ENCODE results near the gene RET.
A peak's percentile ranks its signal among the peaks of the same experiment; 100 is the strongest.

RET gene

DNA sequence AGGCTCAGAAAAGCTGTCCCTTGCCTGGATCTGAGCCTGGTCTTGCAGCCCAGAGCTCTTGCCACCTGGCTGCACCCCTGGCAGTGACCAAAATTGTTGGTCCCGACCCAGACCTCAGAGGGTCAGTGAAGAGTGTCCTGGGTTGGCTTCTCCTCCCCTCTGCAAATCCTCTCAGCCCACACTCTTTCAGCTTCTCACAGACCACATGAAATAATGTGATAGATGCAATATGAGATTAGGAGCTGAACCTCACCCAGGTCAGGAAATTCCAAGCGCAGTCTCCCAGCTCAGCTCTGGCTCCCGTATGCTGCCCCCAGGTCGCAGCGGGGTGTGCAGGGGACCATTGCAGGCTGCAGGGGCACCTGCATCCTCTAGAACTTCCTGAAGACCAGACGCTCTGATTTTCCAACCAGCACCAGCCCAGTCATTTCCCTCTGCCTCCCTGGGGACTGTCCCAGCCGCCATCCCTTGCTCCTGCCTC, 19.6 kb upstream of the RET start:
- Histone ChIP-seq H3K27ac (0 out of 22 replicates have a peak overlapping the region, but pooled peaks of 1 of the 11 experiments have one; percentile 1), H3K4me1 (peaks cover 7 to 58% (median 53%) of the 10 kb centered on the region in 10 experiments; a peak in 19 of 20 replicates), H3K9ac (no peak overlapping the region), H3K9me3 (replicated peaks in 1 of 11) (peaks cover 0 to 10% (median 0%) of the 10 kb centered on the region in 11 experiments; a peak in 3 of 22 replicates), H3K4me2 (peak overlapping the region; percentile 0 to 90 (median 80); a peak in 19 of 22 replicates), H3K4me3 (no peak overlapping the region), H3K36me3 (no peaks in the 10 kb centered on the region), H4K20me1 (peaks cover 0 to 4% (median 0%) of the 10 kb centered on the region in 11 experiments; a peak in 2 of 22 replicates), H3K27me3 (no peaks in the 10 kb centered on the region)
- no peak for TF ChIP-seq Cebpa-rat (IDR thresholded peaks at IDR 0.05)

DNA sequence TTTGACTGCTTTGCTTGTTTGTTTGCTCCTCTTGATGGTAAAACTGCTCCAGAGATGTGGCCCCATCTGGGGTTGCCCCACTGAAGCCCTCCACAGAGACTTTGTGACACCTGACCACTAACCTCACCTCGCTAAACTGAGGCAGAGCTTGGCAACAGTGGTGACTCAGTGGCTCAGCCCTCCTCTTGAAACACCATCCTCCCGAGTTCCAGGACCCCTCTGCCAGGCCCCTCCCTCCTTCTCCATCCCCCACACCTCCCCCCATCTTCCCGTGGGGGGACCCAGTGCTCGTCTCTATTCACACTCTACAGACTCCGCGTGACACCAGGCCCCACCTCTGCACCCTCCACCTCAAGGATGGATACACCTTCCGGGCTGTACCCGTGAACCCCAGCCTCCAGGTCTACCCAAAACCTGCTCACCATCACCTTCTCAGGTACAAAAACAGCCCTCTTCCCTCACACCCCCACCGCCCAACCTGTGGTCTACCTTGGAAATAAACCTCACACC, 19.0 kb upstream of the RET start:
- peaks cover 0 to 10% (median 0%) of the 10 kb centered on the region in 11 experiments; a peak in 3 of 22 replicates for H3K9me3 ChIP-seq (replicated peaks in 1 of 11)
- no peaks in the 10 kb centered on the region for H3K36me3 ChIP-seq
- TF ChIP-seq Cebpa-rat (IDR thresholded peaks at IDR 0.05): no peak
- H3K4me1 ChIP-seq: peaks cover 7 to 58% (median 53%) of the 10 kb centered on the region in 10 experiments; a peak in 19 of 20 replicates
- H3K27ac ChIP-seq: peak overlapping the region in 2 of 11 experiments; percentile 1 to 20; a peak in 1 of 22 replicates
- H3K4me3 ChIP-seq: no peak overlapping the region
- H3K4me2 ChIP-seq: peak overlapping the region; percentile 0 to 90 (median 80); a peak in 19 of 22 replicates
- H3K27me3 ChIP-seq: no peaks in the 10 kb centered on the region
- peaks cover 0 to 9% (median 0%) of the 10 kb centered on the region in 11 experiments; a peak in 2 of 22 replicates for H4K20me1 ChIP-seq
- no peak overlapping the region for H3K9ac ChIP-seq

DNA sequence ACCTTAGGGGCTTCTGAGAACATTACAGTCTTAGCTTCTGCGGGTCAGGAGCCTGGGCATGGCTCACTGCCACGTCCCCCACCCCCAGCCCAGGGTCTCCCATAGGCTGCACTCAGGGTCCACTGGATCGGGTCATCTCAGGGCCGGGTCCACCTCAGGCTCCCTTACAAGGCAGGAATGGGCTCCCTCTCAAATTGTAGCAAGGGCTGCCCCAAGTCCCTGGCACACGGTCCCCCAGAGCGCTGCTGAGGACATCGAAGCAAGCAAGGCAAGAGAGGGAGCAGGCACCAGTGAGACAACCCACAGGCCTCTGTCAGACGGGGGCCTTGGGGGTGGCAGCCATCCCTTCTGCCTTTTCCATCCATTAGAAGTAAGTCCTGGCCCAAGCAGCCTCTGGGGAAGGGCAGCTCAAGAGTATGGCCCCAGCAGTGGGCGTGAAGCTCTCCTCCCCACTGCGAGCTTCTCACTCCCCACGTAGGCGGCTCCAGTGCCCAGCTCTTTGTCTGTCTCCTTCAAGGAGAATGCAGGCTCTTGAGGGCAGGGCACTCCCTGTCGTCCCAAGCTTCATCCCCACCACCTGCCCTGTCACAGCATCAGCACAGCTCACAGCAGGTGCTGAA, 18.0 kb upstream of the RET start:
- Histone ChIP-seq H3K27ac (peak overlapping the region in 1 of 11 experiments; percentile 14; a peak in 1 of 22 replicates), H3K36me3 (no peaks in the 10 kb centered on the region), H3K9ac (no peak overlapping the region), H3K4me3 (no peak overlapping the region), H3K4me1 (peaks cover 7 to 58% (median 53%) of the 10 kb centered on the region in 10 experiments; a peak in 19 of 20 replicates), H3K27me3 (no peaks in the 10 kb centered on the region), H3K9me3 (replicated peaks in 1 of 11) (peaks cover 0 to 10% (median 0%) of the 10 kb centered on the region in 11 experiments; a peak in 3 of 22 replicates), H3K4me2 (peak overlapping the region in 8 of 11 experiments; percentile 70 to 90 (median 82); a peak in 17 of 22 replicates), H4K20me1 (peaks cover 0 to 9% (median 0%) of the 10 kb centered on the region in 11 experiments; a peak in 2 of 22 replicates)
- no peak for TF ChIP-seq Cebpa-rat (IDR thresholded peaks at IDR 0.05)

DNA sequence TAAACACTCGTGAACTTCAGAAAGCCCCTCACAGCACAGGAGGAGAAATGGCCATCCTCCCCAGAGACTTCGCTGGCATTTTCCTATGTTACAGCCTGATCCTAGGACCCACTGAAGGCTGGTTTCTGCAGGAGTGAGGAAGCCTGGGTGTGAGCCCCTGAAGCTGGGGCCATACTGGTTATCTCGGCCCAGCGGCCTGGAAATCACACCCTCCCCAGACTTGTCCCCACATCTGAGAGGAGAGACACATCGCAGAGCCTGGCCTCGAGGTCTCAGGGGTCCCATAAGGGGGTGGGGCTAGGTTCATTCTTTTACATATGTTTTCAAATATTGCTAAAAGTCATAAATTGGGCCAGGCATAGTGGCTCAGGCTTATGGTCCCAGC, 17.5 kb upstream of the RET start:
- Histone ChIP-seq H3K4me3 (no peak overlapping the region), H3K9me3 (replicated peaks in 1 of 11) (peaks cover 0 to 10% (median 0%) of the 10 kb centered on the region in 11 experiments; a peak in 3 of 22 replicates), H4K20me1 (peaks cover 0 to 9% (median 0%) of the 10 kb centered on the region in 11 experiments; a peak in 2 of 22 replicates), H3K27me3 (no peaks in the 10 kb centered on the region), H3K4me2 (peak overlapping the region in 8 of 11 experiments; percentile 70 to 90 (median 82); a peak in 16 of 22 replicates), H3K36me3 (no peaks in the 10 kb centered on the region), H3K27ac (peak overlapping the region in 1 of 11 experiments; percentile 14; a peak in 1 of 22 replicates), H3K4me1 (peaks cover 7 to 58% (median 53%) of the 10 kb centered on the region in 10 experiments; a peak in 19 of 20 replicates), H3K9ac (no peak overlapping the region)
- TF ChIP-seq Cebpa-rat (IDR thresholded peaks at IDR 0.05): no peak

DNA sequence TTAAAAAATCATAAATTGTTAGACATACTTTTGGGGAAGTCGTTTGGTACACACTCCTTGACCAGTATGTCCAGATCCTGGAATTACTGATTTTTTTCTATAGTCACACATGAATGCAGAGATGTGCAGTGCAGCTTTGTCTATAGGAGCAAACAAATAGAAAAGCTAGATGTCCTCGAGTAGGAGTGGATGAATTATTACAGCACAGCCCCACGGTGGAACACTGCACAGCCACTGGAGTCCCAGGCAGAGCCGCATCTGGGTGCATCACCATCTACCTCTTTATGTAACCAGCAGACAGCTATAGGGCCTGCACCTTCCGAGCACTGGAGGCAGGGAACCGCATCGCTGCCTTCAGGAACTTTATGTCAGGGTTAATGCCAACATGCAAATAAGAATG, 17.0 kb upstream of the RET start:
- peaks cover 0 to 9% (median 0%) of the 10 kb centered on the region in 11 experiments; a peak in 2 of 22 replicates for H4K20me1 ChIP-seq
- peak overlapping the region in 8 of 11 experiments; percentile 70 to 90 (median 82); a peak in 15 of 22 replicates for H3K4me2 ChIP-seq
- TF ChIP-seq Cebpa-rat (IDR thresholded peaks at IDR 0.05): no peak
- no peaks in the 10 kb centered on the region for H3K36me3 ChIP-seq
- peaks cover 0 to 6% (median 0%) of the 10 kb centered on the region in 11 experiments; a peak in 3 of 22 replicates for H3K9me3 ChIP-seq (replicated peaks in 1 of 11)
- no peak overlapping the region for H3K27ac ChIP-seq
- H3K4me3 ChIP-seq: no peak overlapping the region
- peaks cover 7 to 58% (median 53%) of the 10 kb centered on the region in 10 experiments; a peak in 19 of 20 replicates for H3K4me1 ChIP-seq
- no peaks in the 10 kb centered on the region for H3K27me3 ChIP-seq
- H3K9ac ChIP-seq: no peak overlapping the region; a peak in 1 of 22 replicates

DNA sequence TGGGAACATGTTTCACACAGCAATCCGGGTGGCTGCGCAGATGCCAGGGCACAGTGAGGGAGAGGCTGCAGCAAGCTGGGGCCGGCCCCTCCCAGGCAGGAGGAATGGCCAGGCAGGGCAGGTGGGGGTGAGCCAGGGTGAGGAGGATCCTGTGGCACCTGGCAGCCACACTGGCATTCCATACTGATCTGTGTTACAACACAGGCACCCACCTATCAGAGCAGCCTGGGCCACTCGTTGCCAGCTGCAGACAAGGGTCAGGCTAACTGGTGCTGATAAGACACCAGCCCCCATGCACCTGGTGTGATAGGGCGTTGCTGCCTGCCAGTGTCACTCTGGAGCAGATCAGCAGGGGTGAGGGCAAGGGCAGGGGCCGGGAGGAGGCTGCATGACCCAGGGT, 16.6 kb upstream of the RET start:
- Histone ChIP-seq H3K4me3 (no peak overlapping the region), H3K9ac (no peak overlapping the region; a peak in 1 of 22 replicates), H4K20me1 (peaks cover 0 to 9% (median 0%) of the 10 kb centered on the region in 11 experiments; a peak in 2 of 22 replicates), H3K27me3 (no peaks in the 10 kb centered on the region), H3K27ac (no peak overlapping the region), H3K36me3 (no peaks in the 10 kb centered on the region), H3K4me1 (peaks cover 7 to 55% (median 53%) of the 10 kb centered on the region in 10 experiments; a peak in 19 of 20 replicates), H3K9me3 (replicated peaks in 1 of 11) (peaks cover 0 to 3% (median 0%) of the 10 kb centered on the region in 11 experiments; a peak in 3 of 22 replicates), H3K4me2 (peak overlapping the region in 8 of 11 experiments; percentile 70 to 90 (median 82); a peak in 15 of 22 replicates)
- no peak for TF ChIP-seq Cebpa-rat (IDR thresholded peaks at IDR 0.05)

DNA sequence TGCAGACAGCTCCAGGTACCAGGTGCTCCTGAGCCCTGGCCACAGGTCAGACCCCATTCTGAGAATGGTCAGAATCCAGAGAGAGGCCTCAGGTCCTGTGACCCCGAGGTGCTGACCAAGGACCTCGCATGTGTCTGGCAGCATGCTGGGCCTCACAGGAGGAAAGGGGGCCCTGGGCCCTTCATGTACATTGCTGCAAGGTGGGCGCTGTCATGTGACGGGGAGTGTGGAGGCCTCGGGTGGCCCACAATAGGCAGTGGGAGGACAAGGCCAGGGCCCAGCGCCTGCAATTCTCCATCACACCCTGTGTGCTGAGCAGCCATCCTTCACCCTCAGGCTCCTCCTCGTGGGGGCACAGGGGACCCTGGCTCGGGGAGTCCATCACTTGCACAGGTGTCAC, 15.5 kb upstream of the RET start:
- H3K27ac ChIP-seq: no peak overlapping the region
- no peak for TF ChIP-seq Cebpa-rat (IDR thresholded peaks at IDR 0.05)
- H3K4me2 ChIP-seq: no peak overlapping the region
- peaks cover 7 to 45% (median 43%) of the 10 kb centered on the region in 10 experiments; a peak in 19 of 20 replicates for H3K4me1 ChIP-seq
- H3K9me3 ChIP-seq (replicated peaks in 1 of 11): no peaks in the 10 kb centered on the region
- peaks cover 0 to 9% (median 0%) of the 10 kb centered on the region in 11 experiments; a peak in 2 of 22 replicates for H4K20me1 ChIP-seq
- H3K4me3 ChIP-seq: no peak overlapping the region
- H3K36me3 ChIP-seq: no peaks in the 10 kb centered on the region
- no peak overlapping the region for H3K9ac ChIP-seq
- no peaks in the 10 kb centered on the region for H3K27me3 ChIP-seq

DNA sequence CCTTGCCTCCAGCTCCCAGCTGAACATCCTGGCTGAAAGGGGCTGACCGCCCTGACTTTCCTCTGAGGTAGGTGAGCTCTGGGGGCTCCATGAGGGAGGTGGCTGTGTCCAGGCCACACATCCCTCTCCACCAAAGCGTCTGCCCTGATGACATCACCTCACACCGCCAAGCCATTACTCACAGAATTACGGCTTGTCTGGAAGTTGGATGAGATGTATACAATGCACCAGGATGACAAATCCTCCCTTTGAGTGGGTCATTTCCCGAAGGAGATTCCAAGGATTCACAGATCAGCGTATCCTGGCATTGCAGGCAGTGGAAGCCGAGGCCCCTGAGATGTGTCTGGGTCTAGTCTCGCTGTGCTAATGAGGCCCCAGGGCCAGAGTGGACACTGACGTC, 15.1 kb upstream of the RET start:
- H3K27me3 ChIP-seq: no peaks in the 10 kb centered on the region
- no peak for TF ChIP-seq Cebpa-rat (IDR thresholded peaks at IDR 0.05)

More for the DNA sequence above, 15.1 kb upstream of the RET start:
- Histone ChIP-seq H3K4me1 (peaks cover 7 to 40% (median 39%) of the 10 kb centered on the region in 10 experiments; a peak in 19 of 20 replicates), H3K9ac (no peak overlapping the region), H3K36me3 (no peaks in the 10 kb centered on the region), H3K4me2 (no peak overlapping the region), H3K27ac (no peak overlapping the region), H3K4me3 (no peak overlapping the region), H3K9me3 (replicated peaks in 1 of 11) (no peaks in the 10 kb centered on the region), H4K20me1 (peaks cover 0 to 9% (median 0%) of the 10 kb centered on the region in 11 experiments; a peak in 2 of 22 replicates)

Data from BLaER1 treated with 17β-estradiol and CSF1 and Interleukin-3, amounts not matched to agents 10 nM and 100 nM (cell line).